Activated CD8-positive, alpha-beta memory T cell treated with anti-CD3 and anti-CD28 coated beads, Interleukin-2, amount 10 ng/mL, durations not matched to agents 7 days and 5 days (primary cell): ENCODE results near the gene GPR139. TPM values are rescaled to one million over a fixed set of nuclear protein-coding genes. Genes with fewer than 3 reads are reported as not detected.

ENCODE experiments used
- ATAC-seq: fragments of 150-1000 bp; cut with Tn5 transposase; one replicate; pipeline ENCODE4 v1.10.0; 2021; ENCODE audit warnings: moderate library complexity
- CTCF ChIA-PET: fragments of 350-600 bp; sonication (Branson Sonifier 250); formaldehyde crosslinking; loops from one replicate; lab custom pipeline; 2021; ENCODE audit warnings: antibody characterized with exemption; lab: Charles Lee
- DNase-seq: peaks from one replicate; pipeline ENCODE4 v3.0.0-alpha.2; 2020
- H3K27ac Mint-ChIP-seq: one replicate; pipeline ENCODE4 v1.8.0; 2021; ENCODE audit warnings: mild to moderate bottlenecking, mixed read lengths
- H3K27me3 Mint-ChIP-seq: one replicate; pipeline ENCODE4 v1.8.0; 2021; ENCODE audit warnings: mixed read lengths
- H3K36me3 Mint-ChIP-seq: one replicate; pipeline ENCODE4 v1.8.0; 2021; ENCODE audit warnings: mild to moderate bottlenecking, mixed read lengths
- H3K4me1 Mint-ChIP-seq: one replicate; pipeline ENCODE4 v1.8.0; 2021; ENCODE audit warnings: mixed read lengths
- H3K4me3 Mint-ChIP-seq: one replicate; pipeline ENCODE4 v1.8.0; 2021; ENCODE audit warnings: mild to moderate bottlenecking, moderate library complexity, mixed read lengths
- H3K9me3 Mint-ChIP-seq: one replicate; pipeline ENCODE4 v1.8.0; 2022; ENCODE audit warnings: low read depth, mixed read lengths
- total RNA-seq, 2 experiments: library from RNA; stranded (reverse); gene quantifications; one replicate each; pipeline ENCODE4 v1.2.3, GENCODE V29; 2021

Gene GPR139
- total RNA-seq, result not detected

GRCh38 chr16:20073203-20074098, at the start of gene GPR139:
GPR139 (minus strand) TSS chr16:20073890; CDS start chr16:20073616, 274 bp downstream.
- H3K9me3 Mint-ChIP-seq, result no peaks in the 10 kb centered on the region
- DNase-seq (no peak), ATAC-seq (no peak)
- no peak within 1 kb of the TSS for H3K4me3 Mint-ChIP-seq
- no peaks in the 10 kb centered on the region for H3K36me3 Mint-ChIP-seq
- H3K4me1 Mint-ChIP-seq, result no peaks in the 10 kb centered on the region
- H3K27ac Mint-ChIP-seq, result no peak within 1 kb of the TSS
- peaks cover 26% of the 10 kb centered on the region for H3K27me3 Mint-ChIP-seq
- CTCF ChIA-PET, result no interaction called here

- Mint-ChIP-seq H3K4me1 (no peaks in the 10 kb centered on the region), H3K27ac (no peak overlapping the region), H3K4me3 (no peak overlapping the region), H3K9me3 (peaks cover 10% of the 10 kb centered on the region), H3K27me3 (no peaks in the 10 kb centered on the region), H3K36me3 (no peaks in the 10 kb centered on the region)
- DNase-seq (no peak), ATAC-seq (no peak)
- CTCF ChIA-PET, result no interaction called here
Observed at GRCh38 chr16:20122011-20122410, 48.3 kb upstream of the GPR139 start.

DNA sequence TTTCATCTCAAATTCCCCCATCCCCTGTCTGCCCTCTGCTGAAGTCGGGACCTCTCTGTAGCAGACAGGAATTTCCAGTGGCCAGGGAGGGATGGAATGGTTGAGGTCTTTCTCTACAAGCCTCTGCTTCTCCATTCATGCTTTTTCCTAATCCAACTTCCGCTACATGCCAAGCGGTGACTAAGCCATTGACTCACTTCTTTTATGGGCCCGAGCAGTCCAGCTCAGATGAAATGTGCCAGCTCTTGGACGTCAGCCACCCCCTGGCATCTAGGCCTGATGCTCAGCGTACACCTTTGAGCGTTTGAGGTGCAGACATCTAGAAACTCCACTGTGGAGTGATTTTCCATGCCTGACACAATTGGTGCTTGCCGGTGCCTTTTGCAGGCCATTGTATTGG, 40.7 kb upstream of the GPR139 start:
- H3K9me3 Mint-ChIP-seq, result no peaks in the 10 kb centered on the region
- no peak for DNase-seq
- no peaks in the 10 kb centered on the region for H3K36me3 Mint-ChIP-seq
- H3K27me3 Mint-ChIP-seq, result no peaks in the 10 kb centered on the region
- ATAC-seq, result no peak
- no peaks in the 10 kb centered on the region for H3K4me1 Mint-ChIP-seq
- no peak overlapping the region for H3K27ac Mint-ChIP-seq
- CTCF ChIA-PET, result no interaction called here
- H3K4me3 Mint-ChIP-seq, result no peak overlapping the region

DNA sequence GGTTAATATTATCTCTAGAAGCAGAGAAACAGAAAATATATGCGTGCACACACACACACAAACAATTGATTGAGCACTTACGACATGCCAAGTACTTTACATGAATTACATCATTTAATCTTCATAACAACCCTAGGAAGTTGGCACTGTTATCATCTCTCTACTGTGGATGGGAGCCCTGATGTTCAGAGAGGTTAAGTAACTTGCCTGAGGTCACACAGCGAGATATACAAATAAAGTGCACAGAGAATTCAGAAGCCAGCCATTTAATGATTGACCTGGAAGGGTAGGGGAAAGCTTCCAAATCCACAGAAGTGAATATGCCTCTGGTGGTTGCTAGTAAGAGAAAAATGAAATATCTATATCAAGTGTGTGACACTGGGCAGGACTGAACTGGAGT, 37.5 kb upstream of the GPR139 start:
- H3K27ac Mint-ChIP-seq, result no peak overlapping the region
- no peaks in the 10 kb centered on the region for H3K9me3 Mint-ChIP-seq
- no peaks in the 10 kb centered on the region for H3K36me3 Mint-ChIP-seq
- no peaks in the 10 kb centered on the region for H3K4me1 Mint-ChIP-seq
- H3K4me3 Mint-ChIP-seq, result no peak overlapping the region
- H3K27me3 Mint-ChIP-seq, result no peaks in the 10 kb centered on the region
- ATAC-seq, result no peak
- CTCF ChIA-PET, result no interaction called here
- no peak for DNase-seq

- Mint-ChIP-seq H3K4me1 (no peaks in the 10 kb centered on the region), H3K36me3 (no peaks in the 10 kb centered on the region), H3K27me3 (no peaks in the 10 kb centered on the region), H3K9me3 (no peaks in the 10 kb centered on the region), H3K4me3 (no peak overlapping the region), H3K27ac (no peak overlapping the region)
- no peak for DNase-seq
- CTCF ChIA-PET, result no interaction called here
- no peak for ATAC-seq
Observed at GRCh38 chr16:20107083-20107482, 33.4 kb upstream of the GPR139 start.

GRCh38 chr16:20104563-20105183, 31.0 kb upstream of the GPR139 start:
- H3K27ac Mint-ChIP-seq, result no peak overlapping the region
- no peaks in the 10 kb centered on the region for H3K27me3 Mint-ChIP-seq
- no peaks in the 10 kb centered on the region for H3K9me3 Mint-ChIP-seq
- H3K4me3 Mint-ChIP-seq, result no peak overlapping the region
- no peak for ATAC-seq
- no peak for DNase-seq
- no peaks in the 10 kb centered on the region for H3K4me1 Mint-ChIP-seq
- H3K36me3 Mint-ChIP-seq, result no peaks in the 10 kb centered on the region
- CTCF ChIA-PET, result no interaction called here

DNA sequence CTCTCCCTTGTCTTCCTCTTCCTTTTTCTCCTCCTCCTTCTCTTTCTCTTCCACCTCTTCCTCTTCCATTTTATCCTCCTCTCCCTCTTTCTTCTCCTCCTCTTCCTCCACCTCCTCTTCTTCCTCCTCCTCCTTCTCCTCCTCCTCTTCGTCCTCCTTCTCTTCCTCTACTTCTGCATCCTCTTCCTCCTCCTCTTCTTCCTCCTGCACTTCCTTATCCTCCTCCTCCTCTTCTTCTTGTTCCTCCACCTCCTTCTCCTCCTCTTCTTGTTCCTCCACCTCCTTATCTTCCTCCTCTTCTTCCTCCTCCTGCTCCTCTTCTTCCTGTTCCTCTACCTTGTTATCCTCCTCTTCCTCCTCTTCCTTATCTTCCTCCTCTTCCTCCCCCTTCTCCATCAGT, 28.8 kb upstream of the GPR139 start:
- ATAC-seq (no peak), DNase-seq (no peak)
- Mint-ChIP-seq H3K9me3 (no peaks in the 10 kb centered on the region), H3K4me3 (no peak overlapping the region), H3K36me3 (no peaks in the 10 kb centered on the region), H3K27me3 (no peaks in the 10 kb centered on the region), H3K27ac (no peak overlapping the region), H3K4me1 (no peaks in the 10 kb centered on the region)
- CTCF ChIA-PET, result no interaction called here

DNA sequence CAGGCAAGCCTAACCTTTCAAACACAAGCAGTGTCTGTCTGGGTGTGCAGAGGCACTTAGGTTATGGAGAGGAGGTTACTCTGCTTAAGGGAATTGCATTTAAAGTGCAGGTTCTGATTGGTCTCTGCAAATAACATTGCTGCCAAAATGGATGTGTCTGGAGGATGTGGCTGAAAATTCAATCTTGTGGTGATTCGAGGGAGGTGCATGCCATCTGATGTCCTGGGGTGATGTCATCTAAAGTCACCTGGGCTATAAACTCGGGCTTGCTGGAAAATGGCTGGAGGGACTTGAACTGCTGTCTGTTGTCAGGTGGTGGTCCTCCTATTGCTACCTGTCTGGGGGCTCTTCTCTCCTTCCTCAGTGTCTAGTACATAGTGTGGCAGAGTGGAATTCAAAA, 28.3 kb upstream of the GPR139 start:
- Mint-ChIP-seq H3K4me1 (no peaks in the 10 kb centered on the region), H3K27me3 (no peaks in the 10 kb centered on the region), H3K4me3 (no peak overlapping the region), H3K36me3 (no peaks in the 10 kb centered on the region), H3K9me3 (no peaks in the 10 kb centered on the region), H3K27ac (no peak overlapping the region)
- no peak for DNase-seq
- CTCF ChIA-PET, result no interaction called here
- no peak for ATAC-seq

DNA sequence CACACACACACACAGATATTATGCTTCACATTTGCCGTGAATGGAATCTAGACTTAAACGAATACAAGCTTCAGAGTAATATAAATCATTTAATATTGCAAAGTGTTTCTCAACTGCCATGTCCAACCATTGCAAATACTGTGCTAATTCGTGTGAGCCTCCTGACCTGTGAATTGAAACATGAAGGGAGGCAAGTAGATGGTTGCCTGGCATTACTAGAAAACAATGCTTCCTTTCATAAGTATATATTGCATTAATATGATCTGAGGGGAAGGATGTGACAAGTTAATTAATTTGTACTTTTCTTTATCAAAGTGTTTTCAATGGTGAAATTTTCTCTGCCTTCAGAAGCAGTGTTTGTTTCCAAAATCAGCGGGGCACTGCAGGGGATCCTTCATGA, 25.7 kb upstream of the GPR139 start:
- no peak for DNase-seq
- no peaks in the 10 kb centered on the region for H3K36me3 Mint-ChIP-seq
- no peak overlapping the region for H3K27ac Mint-ChIP-seq
- ATAC-seq, result no peak
- H3K4me1 Mint-ChIP-seq, result no peaks in the 10 kb centered on the region
- CTCF ChIA-PET, result interaction anchor here (0.7 kb wide), 1 partner anchor 9 kb away, joined by 3 read pairs; no protein-coding TSS in a partner anchor
- no peak overlapping the region for H3K4me3 Mint-ChIP-seq
- H3K9me3 Mint-ChIP-seq, result no peaks in the 10 kb centered on the region
- no peaks in the 10 kb centered on the region for H3K27me3 Mint-ChIP-seq

DNA sequence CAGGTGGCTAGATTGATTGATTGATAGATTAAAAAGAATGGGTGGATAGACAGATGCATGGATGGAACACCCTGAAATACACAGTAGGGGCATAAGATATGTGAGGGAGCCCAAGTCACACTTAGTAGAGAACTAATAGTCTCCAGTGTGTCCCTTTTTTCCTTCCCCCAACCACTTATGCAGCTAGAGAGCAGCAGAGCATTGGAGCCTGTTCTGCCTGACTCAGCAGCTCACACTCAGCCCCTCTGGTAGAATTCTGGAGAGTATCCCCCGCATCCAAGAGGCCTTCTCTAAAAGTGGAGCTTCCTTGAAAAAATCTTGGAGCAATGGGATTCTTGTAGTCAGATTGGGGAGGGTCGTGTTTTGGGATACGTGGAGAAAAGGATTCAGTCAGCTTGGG, 20.5 kb upstream of the GPR139 start:
- Mint-ChIP-seq H3K27me3 (no peaks in the 10 kb centered on the region), H3K36me3 (no peaks in the 10 kb centered on the region), H3K4me1 (no peaks in the 10 kb centered on the region), H3K9me3 (no peaks in the 10 kb centered on the region), H3K4me3 (no peak overlapping the region), H3K27ac (no peak overlapping the region)
- CTCF ChIA-PET, result no interaction called here
- DNase-seq, result no peak
- ATAC-seq, result no peak

- Mint-ChIP-seq H3K27me3 (no peaks in the 10 kb centered on the region), H3K4me1 (no peaks in the 10 kb centered on the region), H3K9me3 (no peaks in the 10 kb centered on the region), H3K36me3 (no peaks in the 10 kb centered on the region), H3K4me3 (no peak overlapping the region), H3K27ac (no peak overlapping the region)
- DNase-seq (no peak), ATAC-seq (no peak)
- CTCF ChIA-PET, result no interaction called here
Observed at GRCh38 chr16:20089246-20089965, 15.7 kb upstream of the GPR139 start.

GRCh38 chr16:20084624-20085226, 11.0 kb upstream of the GPR139 start:
- Mint-ChIP-seq H3K36me3 (no peaks in the 10 kb centered on the region), H3K27me3 (no peaks in the 10 kb centered on the region), H3K9me3 (no peaks in the 10 kb centered on the region), H3K27ac (no peak overlapping the region), H3K4me3 (no peak overlapping the region), H3K4me1 (no peaks in the 10 kb centered on the region)
- DNase-seq (no peak), ATAC-seq (no peak)
- CTCF ChIA-PET, result no interaction called here

- Mint-ChIP-seq H3K27me3 (peaks cover 12% of the 10 kb centered on the region), H3K36me3 (no peaks in the 10 kb centered on the region), H3K27ac (no peak overlapping the region), H3K4me3 (no peak overlapping the region), H3K9me3 (no peaks in the 10 kb centered on the region), H3K4me1 (no peaks in the 10 kb centered on the region)
- ATAC-seq (no peak), DNase-seq (no peak)
- CTCF ChIA-PET, result no interaction called here
Observed at GRCh38 chr16:20079106-20079505, 5.4 kb upstream of the GPR139 start.
